ENCODE results near the gene ZNF277. TPM values are rescaled to one million over a fixed set of nuclear protein-coding genes. Genes with fewer than 3 reads are reported as not detected.
"Not testable (repeated sequence)": the region's sequence is repeated elsewhere in the genome, so short reads cannot be mapped to it uniquely, and the experiment has no call there.

ZNF277 gene
- total RNA-seq, 2 experiments from 2014 or later: 11.4 to 12.5 TPM

DNA sequence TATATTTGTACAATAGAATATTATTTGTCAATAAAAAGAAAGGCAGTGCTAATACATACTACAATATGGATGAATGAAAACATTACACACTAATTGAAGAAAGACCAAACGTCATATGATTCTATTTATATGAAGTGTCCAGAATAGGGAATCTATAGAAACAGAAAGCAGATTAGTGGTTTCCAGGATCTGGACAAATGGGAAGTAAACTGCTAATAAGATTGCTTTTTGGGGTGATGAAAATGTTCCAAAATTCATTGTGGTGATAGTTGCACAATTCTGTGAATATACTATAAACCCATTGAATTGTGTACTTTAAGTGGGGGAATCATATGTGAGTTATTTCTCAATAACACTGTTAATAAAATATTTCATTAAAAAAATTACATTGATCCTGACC is 165.6 kb downstream of the ZNF277 start:
- CTCF ChIA-PET: no interaction called here
- POLR2A ChIA-PET: no interaction called here

DNA sequence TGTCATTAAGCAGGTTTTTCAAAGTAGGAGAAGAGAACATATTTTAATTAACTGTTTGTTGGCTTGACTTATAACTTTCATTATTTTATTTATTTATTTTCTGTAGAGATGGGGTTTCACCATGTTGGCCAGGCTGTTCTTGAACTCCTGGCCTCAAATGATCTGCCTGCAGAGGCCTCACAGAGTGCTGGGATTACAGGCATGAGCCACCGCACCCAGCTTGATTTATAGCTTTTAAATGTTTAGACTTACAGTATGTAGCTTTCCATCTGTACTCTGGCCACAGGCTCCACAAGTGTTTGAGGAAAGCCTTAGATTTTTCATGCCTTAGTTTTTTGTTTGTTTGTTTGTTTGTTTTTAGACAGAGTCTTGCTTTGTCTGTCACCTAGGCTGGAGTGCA is 171.1 kb downstream of the ZNF277 start:
- POLR2A ChIA-PET: no interaction called here
- CTCF ChIA-PET: no interaction called here

DNA sequence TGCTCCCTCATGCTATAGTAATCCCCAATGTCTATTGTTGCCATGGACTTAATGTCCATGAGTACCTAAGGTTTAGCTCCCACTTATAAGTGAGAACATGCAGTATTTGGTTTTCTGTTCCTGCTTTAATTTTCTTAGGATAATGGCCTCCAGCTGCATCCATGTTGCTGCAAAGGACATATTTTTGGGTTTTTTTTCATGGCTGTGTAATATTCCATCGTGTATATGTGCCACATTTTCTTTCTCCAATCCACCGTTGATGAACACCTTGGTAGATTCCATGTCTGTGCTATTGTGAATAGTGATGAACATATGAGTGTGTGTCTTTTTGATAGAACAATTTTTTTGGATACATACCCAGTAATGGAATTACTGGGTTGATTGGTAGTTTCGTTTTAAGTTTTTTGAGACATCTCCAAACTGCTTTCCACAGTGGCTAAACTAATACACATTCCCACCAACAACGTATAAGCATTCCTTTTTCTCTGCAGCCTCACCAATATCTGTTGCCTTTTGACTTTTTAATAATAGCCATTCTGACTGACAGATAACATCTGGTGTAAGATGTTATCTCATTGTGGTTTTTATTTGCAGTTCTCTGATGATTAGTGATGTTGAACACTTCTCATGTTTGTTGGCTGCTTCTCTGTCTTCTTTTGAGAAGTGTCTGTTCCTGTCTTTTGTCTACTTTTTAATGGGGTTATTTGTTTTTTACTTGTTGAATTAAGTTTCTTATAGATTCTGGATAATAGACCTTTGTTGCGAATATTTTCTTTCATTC is 175.0 kb downstream of the ZNF277 start:
- POLR2A ChIA-PET: no interaction called here
- CTCF ChIA-PET: no interaction called here

DNA sequence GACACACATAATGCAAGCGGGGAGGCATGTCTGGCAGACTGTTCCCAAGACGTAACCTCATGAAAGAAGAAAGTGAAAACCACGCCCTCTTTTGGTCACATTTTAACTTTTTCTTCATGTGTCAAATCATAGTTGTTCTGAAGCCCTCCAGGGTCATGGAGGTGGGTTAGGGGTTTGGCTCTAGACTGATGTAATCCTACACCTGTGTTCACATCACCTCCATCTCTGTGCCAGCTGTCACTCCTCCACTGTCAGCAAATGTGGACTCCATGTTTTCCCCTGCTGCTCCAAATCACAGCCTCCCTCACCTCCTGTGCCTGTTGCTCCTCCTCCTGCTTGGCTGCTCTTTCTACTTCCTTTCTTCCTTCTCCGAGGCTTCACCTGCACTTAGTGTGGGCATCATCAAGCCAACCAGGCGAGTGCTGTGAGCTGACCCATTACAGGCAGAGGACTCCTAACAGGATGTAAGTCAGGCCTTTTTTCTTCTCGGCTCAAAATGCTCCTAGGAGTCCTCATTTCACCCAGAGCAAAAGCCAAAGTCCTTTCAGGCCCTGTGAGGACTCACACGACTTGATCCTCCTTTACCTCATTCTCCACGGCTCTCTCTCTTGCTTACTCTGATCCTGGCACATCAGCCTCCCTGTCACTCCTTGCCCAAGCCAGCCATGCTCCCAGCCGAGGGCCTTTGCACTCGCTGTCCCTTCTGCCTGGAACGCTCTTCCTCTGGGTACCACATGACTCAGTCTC is 177.3 kb downstream of the ZNF277 start:
- ChIA-PET POLR2A (no interaction called here), CTCF (no interaction called here)

DNA sequence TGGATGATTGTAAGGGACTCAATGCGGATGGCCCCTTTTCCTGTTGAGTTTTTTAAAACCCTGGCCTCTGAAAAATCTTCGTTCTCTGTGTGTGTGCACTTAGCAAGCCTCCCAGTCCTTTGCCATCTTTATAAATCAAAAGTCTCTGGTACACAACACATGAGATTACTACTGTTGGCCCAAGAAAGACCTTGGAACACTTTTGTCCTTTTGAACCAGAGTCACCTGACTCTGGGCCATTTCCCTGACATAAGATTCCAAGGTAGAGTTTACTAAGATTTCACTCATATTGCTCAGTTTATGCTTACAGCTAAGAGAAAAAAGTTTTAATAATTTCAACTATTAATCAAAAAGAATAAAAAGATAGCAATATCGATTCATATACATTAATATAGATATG is 179.0 kb downstream of the ZNF277 start:
- ChIA-PET POLR2A (no interaction called here), CTCF (no interaction called here)

DNA sequence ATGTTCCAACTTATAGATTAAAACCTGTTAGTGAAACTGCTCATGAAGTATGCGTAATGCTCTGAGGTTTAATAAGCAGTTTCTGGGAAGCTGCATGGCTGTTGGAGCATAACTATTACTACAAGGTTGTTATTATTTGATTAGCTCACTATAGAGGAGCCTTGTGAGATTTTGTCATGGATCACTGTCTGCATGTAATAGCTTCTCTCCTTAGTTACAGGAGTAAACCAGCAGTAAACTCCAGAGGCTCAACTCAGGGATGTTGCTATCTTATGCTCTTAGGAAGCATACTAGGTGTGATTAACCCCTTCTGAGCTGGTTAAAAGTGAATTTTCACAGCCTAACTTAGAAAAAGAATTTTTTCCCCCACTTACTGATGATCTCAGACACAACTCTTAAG is 180.1 kb downstream of the ZNF277 start:
- POLR2A ChIA-PET: no interaction called here
- CTCF ChIA-PET: no interaction called here

DNA sequence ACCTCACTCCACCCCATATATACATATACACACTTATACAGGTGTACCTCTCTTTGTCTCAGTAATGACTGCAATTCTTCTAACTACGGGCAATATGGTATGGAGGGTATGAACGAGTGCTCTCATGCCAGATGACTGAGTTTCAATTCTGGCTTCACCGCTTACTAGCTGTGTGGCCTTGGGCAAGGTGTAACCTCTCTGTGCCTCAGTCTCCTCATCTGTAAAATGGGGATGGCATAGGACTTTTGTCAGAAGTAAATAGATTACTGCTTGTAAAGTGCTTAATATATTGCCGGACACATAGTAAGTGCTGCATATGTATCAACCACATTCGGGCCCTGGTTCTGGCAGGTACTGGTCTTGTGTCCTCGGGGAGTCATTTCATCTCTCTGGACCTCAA is 183.7 kb downstream of the ZNF277 start:
- CTCF ChIA-PET: no interaction called here
- POLR2A ChIA-PET: no interaction called here

DNA sequence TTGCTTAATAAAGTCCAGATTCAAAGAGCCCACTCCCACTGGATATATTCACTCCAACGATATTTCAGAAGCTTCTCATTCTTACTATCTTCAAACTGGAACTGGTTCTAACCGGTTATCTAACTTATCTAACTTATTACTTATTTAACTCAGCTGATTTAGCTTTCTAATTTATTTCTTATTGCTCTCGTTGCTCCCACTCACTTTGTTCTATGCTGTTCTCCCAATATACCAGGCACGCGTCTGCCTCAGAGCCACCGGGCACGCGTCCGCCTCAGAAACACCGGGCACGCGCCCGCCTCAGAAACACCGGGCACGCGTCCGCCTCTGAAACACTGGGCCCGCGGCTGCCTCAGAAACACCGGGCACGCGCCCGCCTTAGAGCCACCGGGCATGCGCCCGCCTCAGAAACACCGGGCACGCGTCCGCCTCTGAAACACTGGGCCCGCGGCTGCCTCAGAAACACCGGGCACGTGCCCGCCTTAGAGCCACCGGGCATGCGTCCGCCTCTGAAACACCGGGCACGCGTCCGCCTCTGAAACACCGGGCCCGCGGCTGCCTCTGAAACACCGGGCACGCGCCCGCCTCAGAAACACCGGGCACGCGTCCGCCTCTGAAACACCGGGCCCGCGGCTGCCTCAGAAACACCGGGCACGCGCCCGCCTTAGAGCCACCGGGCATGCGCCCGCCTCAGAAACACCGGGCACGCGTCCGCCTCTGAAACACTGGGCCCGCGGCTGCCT is 184.8 kb downstream of the ZNF277 start:
- POLR2A ChIA-PET, CTCF ChIA-PET: not testable (repeated sequence)

DNA sequence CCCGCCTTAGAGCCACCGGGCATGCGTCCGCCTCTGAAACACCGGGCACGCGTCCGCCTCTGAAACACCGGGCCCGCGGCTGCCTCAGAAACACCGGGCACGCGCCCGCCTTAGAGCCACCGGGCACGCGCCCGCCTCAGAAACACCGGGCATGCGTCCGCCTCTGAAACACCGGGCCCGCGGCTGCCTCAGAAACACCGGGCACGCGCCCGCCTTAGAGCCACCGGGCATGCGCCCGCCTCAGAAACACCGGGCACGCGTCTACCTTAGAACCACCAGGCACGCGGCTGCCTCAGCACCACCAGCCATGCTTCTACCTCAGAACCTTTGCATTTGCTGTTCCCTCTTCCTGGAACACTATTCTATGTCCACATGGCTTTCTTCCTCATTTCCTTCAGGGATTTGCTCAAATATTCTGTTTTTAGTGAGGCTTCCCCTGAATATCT is 185.4 kb downstream of the ZNF277 start:
- ChIA-PET POLR2A (interaction anchor here (1.0 kb wide), 1 partner anchor 60 kb away, joined by 6 read pairs; no protein-coding TSS in a partner anchor), CTCF (interaction anchor here (0.7 kb wide), 1 partner anchor 60 kb away, joined by 3 read pairs; no protein-coding TSS in a partner anchor)

Other genes starting within 250 kb of the ZNF277 start
- 1 to 10 TPM in 1 of 2 experiments, under 1 TPM in 1; 0.99 to 1.6 TPM for gene DOCK4, start 296 bp upstream of the ZNF277 start, total RNA-seq
- gene IFRD1, start 243.8 kb downstream of the ZNF277 start, total RNA-seq: 10 to 100 TPM; 51.1 to 61.5 TPM

Measured in activated CD8-positive, alpha-beta memory T cell treated with anti-CD3 and anti-CD28 coated beads for 36 hours (primary cell).